HUDEP-2 (cell line): ENCODE measurements around the gene ADAMTS15.
"Not testable (repeated sequence)": the region's sequence is repeated elsewhere in the genome, so short reads cannot be mapped to it uniquely, and the experiment has no call there.

ENCODE experiments used
- DNase-seq, 76 experiments: peaks; one replicate each; lab custom pipeline; 2025; ENCODE audit not compliant: unreplicated experiment in 76 of 76; lab: John Stamatoyannopoulos, UW

ADAMTS15 gene

GRCh38 chr11:130433357-130433756 lies 15.1 kb upstream of the ADAMTS15 start:
- no peak for DNase-seq

- DNase-seq = peak in 60 of 76 experiments; percentile 4 to 62 (median 30)
Measured at GRCh38 chr11:130434521-130435223, 13.8 kb upstream of the ADAMTS15 start.

- DNase-seq = no peak
Measured at GRCh38 chr11:130435671-130436070, 12.8 kb upstream of the ADAMTS15 start.

- DNase-seq = no peak
Measured at GRCh38 chr11:130436171-130436570, 12.3 kb upstream of the ADAMTS15 start.

GRCh38 chr11:130437848-130438247 lies 10.6 kb upstream of the ADAMTS15 start:
- no peak for DNase-seq

- not testable (repeated sequence) for DNase-seq
Measured at GRCh38 chr11:130438401-130439159, 9.9 kb upstream of the ADAMTS15 start.

GRCh38 chr11:130439160-130439519 lies 9.3 kb upstream of the ADAMTS15 start:
- no peak for DNase-seq

GRCh38 chr11:130439876-130440275 lies 8.6 kb upstream of the ADAMTS15 start:
- no peak for DNase-seq

GRCh38 chr11:130441719-130442118 lies 6.7 kb upstream of the ADAMTS15 start:
- DNase-seq = no peak

- DNase-seq = no peak
Measured at GRCh38 chr11:130442737-130443136, 5.7 kb upstream of the ADAMTS15 start.

GRCh38 chr11:130445788-130446187 lies 2.7 kb upstream of the ADAMTS15 start:
- no peak for DNase-seq

GRCh38 chr11:130448039-130448415 lies 418 bp upstream of the ADAMTS15 start:
- no peak for DNase-seq

- no peak for DNase-seq
Measured at GRCh38 chr11:130449310-130449990, 1.0 kb downstream of the ADAMTS15 start.

- no peak for DNase-seq
Measured at GRCh38 chr11:130449996-130450769, 1.7 kb downstream of the ADAMTS15 start.

GRCh38 chr11:130451231-130452019 lies 3.0 kb downstream of the ADAMTS15 start:
- no peak for DNase-seq

- no peak for DNase-seq
Measured at GRCh38 chr11:130452176-130452575, 3.7 kb downstream of the ADAMTS15 start.

GRCh38 chr11:130452940-130453339 lies 4.5 kb downstream of the ADAMTS15 start:
- no peak for DNase-seq

GRCh38 chr11:130454491-130455252 lies 6.2 kb downstream of the ADAMTS15 start:
- no peak for DNase-seq

GRCh38 chr11:130455483-130456127 lies 7.2 kb downstream of the ADAMTS15 start:
- DNase-seq = no peak
